ENCODE measurements around the gene DYNC1H1.

GRCh38 chr14:102046337-102047278, 82.2 kb downstream of the DYNC1H1 start:
- TF ChIP-seq CTCF (optimal IDR thresholded peaks at IDR 0.05 in 1 of 3, IDR thresholded peaks at IDR 0.05 in 1 of 3, conservative IDR thresholded peaks at IDR 0.05 in 1 of 3; ENCODE audit: extremely low read depth in 1 of 3, insufficient read depth in 2 of 3, low read length in 3 of 3), result peak; percentile 18 to 55 (median 32)
- TF ChIP-seq EZH2 (IDR thresholded peaks at IDR 0.05; ENCODE audit: low read length), result no peak
